GM21423 (cell line): ENCODE measurements around the gene MAN1C1.
"Not testable (repeated sequence)": the region's sequence is repeated elsewhere in the genome, so short reads cannot be mapped to it uniquely, and the experiment has no call there.

ENCODE experiments used
- ATAC-seq: cut with Tn5 transposase; IDR thresholded peaks from one replicate; pipeline ENCODE4 v1.9.1; 2021; ENCODE audit warnings: mild to moderate bottlenecking, moderate library complexity; ENCODE audit not compliant: unreplicated experiment

Gene MAN1C1

GRCh38 chr1:25631750-25632485, 15.3 kb downstream of the MAN1C1 start:
- no peak for ATAC-seq

- no peak for ATAC-seq
Observed at GRCh38 chr1:25634066-25634465, 17.5 kb downstream of the MAN1C1 start.

- ATAC-seq = no peak
Observed at GRCh38 chr1:25634896-25635295, 18.3 kb downstream of the MAN1C1 start.

GRCh38 chr1:25636141-25636540, 19.6 kb downstream of the MAN1C1 start:
- ATAC-seq = not testable (repeated sequence)

- ATAC-seq = no peak
Observed at GRCh38 chr1:25640646-25641328, 24.2 kb downstream of the MAN1C1 start.

- no peak for ATAC-seq
Observed at GRCh38 chr1:25641329-25641725, 24.7 kb downstream of the MAN1C1 start.

GRCh38 chr1:25641931-25642573, 25.5 kb downstream of the MAN1C1 start:
- peak; percentile 27 for ATAC-seq

GRCh38 chr1:25642574-25643108, 26.1 kb downstream of the MAN1C1 start:
- ATAC-seq = peak; percentile 70

- no peak for ATAC-seq
Observed at GRCh38 chr1:25643929-25644328, 27.3 kb downstream of the MAN1C1 start.

- no peak for ATAC-seq
Observed at GRCh38 chr1:25644962-25645361, 28.4 kb downstream of the MAN1C1 start.

- ATAC-seq = no peak
Observed at GRCh38 chr1:25645637-25646400, 29.2 kb downstream of the MAN1C1 start.

- ATAC-seq = no peak
Observed at GRCh38 chr1:25647106-25647505, 30.5 kb downstream of the MAN1C1 start.

GRCh38 chr1:25647863-25648262, 31.3 kb downstream of the MAN1C1 start:
- ATAC-seq = no peak

GRCh38 chr1:25648681-25649440, 32.3 kb downstream of the MAN1C1 start:
- no peak for ATAC-seq

- no peak for ATAC-seq
Observed at GRCh38 chr1:25649505-25650288, 33.1 kb downstream of the MAN1C1 start.

- ATAC-seq = no peak
Observed at GRCh38 chr1:25650289-25650576, 33.6 kb downstream of the MAN1C1 start.

- no peak for ATAC-seq
Observed at GRCh38 chr1:25651036-25651640, 34.5 kb downstream of the MAN1C1 start.

- ATAC-seq = no peak
Observed at GRCh38 chr1:25651824-25652741, 35.5 kb downstream of the MAN1C1 start.
